HepG2 (cell line): ENCODE measurements around the gene NEURL1. TPM values are rescaled to one million over a fixed set of nuclear protein-coding genes. Genes with fewer than 3 reads are reported as not detected.

Experiments used
- CREB1 ChIP-seq, 2 experiments: fragments of 450-650 bp in 1 of 2; IDR thresholded peaks; 2 replicates each; pipeline ENCODE4 v1.6.1; 2016 to 2017; ENCODE audit warnings: control low read depth in 1 of 2, mild to moderate bottlenecking in 1 of 2, missing compliant biosample characterization in 1 of 2, missing genetic modification characterization in 1 of 2
- IRF2 ChIP-seq: IDR thresholded peaks from 2 replicates; pipeline ENCODE4 v1.6.1; 2018; ENCODE audit warnings: missing genetic modification reagents, missing compliant biosample characterization
- LCORL ChIP-seq, 2 experiments: fragments of 450-650 bp in 1 of 2; sonication (generic) in 1 of 2; formaldehyde crosslinking in 1 of 2; IDR thresholded peaks; 2 replicates each; pipeline versions ENCODE4 v1.5.0 to v1.6.1; 2017 to 2020; ENCODE audit warnings: antibody characterized with exemption in 1 of 2, missing genetic modification reagents in 1 of 2
- MTA3 ChIP-seq: sonication (generic); formaldehyde crosslinking; IDR thresholded peaks from 2 replicates; pipeline ENCODE4 v1.4.0; 2020; ENCODE audit warnings: missing genetic modification reagents
- NBN ChIP-seq: fragments of 450-650 bp; conservative IDR thresholded peaks from 2 replicates; pipeline ENCODE4 v1.6.1; 2017
- ZKSCAN1 ChIP-seq: fragments of 150-350 bp; IDR thresholded peaks from 2 replicates; pipeline ENCODE4 v1.6.1; 2014; ENCODE audit warnings: low read length
- ZMYM4 ChIP-seq: sonication (generic); formaldehyde crosslinking; IDR thresholded peaks from 2 replicates; pipeline ENCODE4 v1.8.1; 2023; ENCODE audit warnings: mild to moderate bottlenecking, missing genetic modification reagents
- ZNF234 ChIP-seq: sonication (generic); formaldehyde crosslinking; conservative IDR thresholded peaks from 2 replicates; pipeline ENCODE4 v1.5.1; 2020; ENCODE audit warnings: mild to moderate bottlenecking, missing genetic modification reagents
- ZNF468 ChIP-seq: sonication (generic); formaldehyde crosslinking; IDR thresholded peaks from 2 replicates; pipeline ENCODE4 v1.8.0; 2022; ENCODE audit warnings: mild to moderate bottlenecking, moderate library complexity, missing genetic modification reagents
- ZNF780A ChIP-seq: sonication (generic); formaldehyde crosslinking; IDR thresholded peaks from 2 replicates; pipeline ENCODE4 v1.8.0; 2022; ENCODE audit warnings: mild to moderate bottlenecking, missing genetic modification reagents, moderate library complexity
- polyA plus RNA-seq, 8 experiments: library from polyadenylated mRNA; depleted of rRNA in 3 of 8; stranded (reverse) in 7 of 8; unstranded in 1 of 8; fragments of >200 nt; fragmentation: Illumina TruSeq in 4 of 8; extraction: Trizol in 4 of 8; gene quantifications; 2 replicates each; pipeline versions ENCODE4 v1.2.1 to v1.2.3, GENCODE V29; 2011 to 2016; ENCODE audit warnings: low read depth in 4 of 8, missing spikeins in 1 of 8, mixed read lengths in 1 of 8; ENCODE audit not compliant: insufficient read depth in 1 of 8
- total RNA-seq, 5 experiments: library from RNA; depleted of rRNA; stranded (reverse); fragments of >200 nt; fragmentation: Illumina TruSeq; extraction: Trizol; gene quantifications; 2 replicates each; pipeline ENCODE4 v1.2.3, GENCODE V29; 2016; ENCODE audit warnings: low read depth in 1 of 5
- TF ChIP-seq, protein P1 (sequence below): sonication (generic); formaldehyde crosslinking; IDR thresholded peaks from 2 replicates; pipeline ENCODE4 v1.8.0; 2022; ENCODE audit warnings: missing genetic modification reagents, mild to moderate bottlenecking, moderate library complexity, borderline replicate concordance
- TF ChIP-seq, protein P2 (sequence below): sonication (generic); formaldehyde crosslinking; IDR thresholded peaks from 2 replicates; pipeline ENCODE4 v1.8.1; 2023; ENCODE audit warnings: mild to moderate bottlenecking, inconsistent platforms, moderate library complexity, missing genetic modification reagents, borderline replicate concordance
- TF ChIP-seq, protein P3 (sequence below): sonication (generic); formaldehyde crosslinking; IDR thresholded peaks from 2 replicates; pipeline ENCODE4 v1.4.0; 2020; ENCODE audit warnings: mild to moderate bottlenecking, missing genetic modification reagents
- TF ChIP-seq, protein P4 (sequence below): IDR thresholded peaks from 2 replicates; pipeline ENCODE4 v1.6.1; 2018; ENCODE audit warnings: missing genetic modification reagents
- TF ChIP-seq, protein P5 (sequence below): sonication (generic); formaldehyde crosslinking; IDR thresholded peaks from 2 replicates; pipeline ENCODE4 v1.4.0; 2020; ENCODE audit warnings: missing genetic modification reagents
- TF ChIP-seq, protein P6 (sequence below): sonication (generic); formaldehyde crosslinking; IDR thresholded peaks from 2 replicates; pipeline ENCODE4 v1.9.0; 2021; ENCODE audit warnings: missing genetic modification reagents, borderline replicate concordance

Gene NEURL1
- total and polyA plus RNA-seq, 2 of the 13 experiments (the other 11 are each of a cell fraction or from before 2014, with no cell fraction given), result not detected

DNA sequence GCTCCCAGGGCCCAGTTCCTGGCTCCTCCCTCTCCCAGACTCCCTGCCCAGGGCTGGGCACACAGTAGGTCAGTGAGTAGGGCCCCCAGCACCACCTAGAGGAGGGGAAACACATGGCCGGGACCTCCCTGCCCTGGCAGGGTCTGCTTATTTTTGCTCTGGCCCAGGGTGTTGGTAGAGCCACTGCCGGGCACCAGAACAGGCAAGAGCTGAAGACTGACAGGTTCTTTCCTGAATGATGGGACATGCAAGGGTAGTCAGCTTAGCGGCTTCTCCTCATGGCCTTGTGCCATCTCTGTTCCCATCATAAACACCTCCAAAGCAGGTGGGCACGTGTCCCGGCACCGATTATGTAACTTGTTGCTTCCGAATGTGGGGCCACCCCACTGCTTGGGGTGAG, 86.5 kb downstream of the NEURL1 start (continued):
- TF ChIP-seq, protein P1, sequence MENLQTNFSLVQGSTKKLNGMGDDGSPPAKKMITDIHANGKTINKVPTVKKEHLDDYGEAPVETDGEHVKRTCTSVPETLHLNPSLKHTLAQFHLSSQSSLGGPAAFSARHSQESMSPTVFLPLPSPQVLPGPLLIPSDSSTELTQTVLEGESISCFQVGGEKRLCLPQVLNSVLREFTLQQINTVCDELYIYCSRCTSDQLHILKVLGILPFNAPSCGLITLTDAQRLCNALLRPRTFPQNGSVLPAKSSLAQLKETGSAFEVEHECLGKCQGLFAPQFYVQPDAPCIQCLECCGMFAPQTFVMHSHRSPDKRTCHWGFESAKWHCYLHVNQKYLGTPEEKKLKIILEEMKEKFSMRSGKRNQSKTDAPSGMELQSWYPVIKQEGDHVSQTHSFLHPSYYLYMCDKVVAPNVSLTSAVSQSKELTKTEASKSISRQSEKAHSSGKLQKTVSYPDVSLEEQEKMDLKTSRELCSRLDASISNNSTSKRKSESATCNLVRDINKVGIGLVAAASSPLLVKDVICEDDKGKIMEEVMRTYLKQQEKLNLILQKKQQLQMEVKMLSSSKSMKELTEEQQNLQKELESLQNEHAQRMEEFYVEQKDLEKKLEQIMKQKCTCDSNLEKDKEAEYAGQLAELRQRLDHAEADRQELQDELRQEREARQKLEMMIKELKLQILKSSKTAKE, result no peak
- no peak for TF ChIP-seq IRF2 (CRISPR knock-in tag)
- no peak for TF ChIP-seq CREB1 (IDR thresholded peaks at IDR 0.05)
- TF ChIP-seq CREB1 (CRISPR knock-in tag; IDR thresholded peaks at IDR 0.05), result no peak
- no peak for TF ChIP-seq ZNF234
- no peak for TF ChIP-seq MTA3 (CRISPR knock-in tag)
- TF ChIP-seq, protein P2, sequence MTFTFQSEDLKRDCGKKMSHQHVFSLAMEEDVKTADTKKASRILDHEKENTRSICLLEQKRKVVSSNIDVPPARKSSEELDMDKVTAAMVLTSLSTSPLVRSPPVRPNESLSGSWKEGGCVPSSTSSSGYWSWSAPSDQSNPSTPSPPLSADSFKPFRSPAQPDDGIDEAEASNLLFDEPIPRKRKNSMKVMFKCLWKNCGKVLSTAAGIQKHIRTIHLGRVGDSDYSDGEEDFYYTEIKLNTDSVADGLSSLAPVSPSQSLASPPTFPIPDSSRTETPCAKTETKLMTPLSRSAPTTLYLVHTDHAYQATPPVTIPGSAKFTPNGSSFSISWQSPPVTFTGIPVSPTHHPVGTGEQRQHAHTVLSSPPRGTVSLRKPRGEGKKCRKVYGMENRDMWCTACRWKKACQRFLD (CRISPR knock-in tag), result no peak
- no peak for TF ChIP-seq ZNF780A (CRISPR knock-in tag)
- no peak for TF ChIP-seq NBN
- TF ChIP-seq LCORL (IDR thresholded peaks at IDR 0.05), result no peak
- peak; percentile 34; the same call in 1 of the 2 replicates for TF ChIP-seq LCORL (CRISPR knock-in tag; IDR thresholded peaks at IDR 0.05)
- TF ChIP-seq, protein P3, sequence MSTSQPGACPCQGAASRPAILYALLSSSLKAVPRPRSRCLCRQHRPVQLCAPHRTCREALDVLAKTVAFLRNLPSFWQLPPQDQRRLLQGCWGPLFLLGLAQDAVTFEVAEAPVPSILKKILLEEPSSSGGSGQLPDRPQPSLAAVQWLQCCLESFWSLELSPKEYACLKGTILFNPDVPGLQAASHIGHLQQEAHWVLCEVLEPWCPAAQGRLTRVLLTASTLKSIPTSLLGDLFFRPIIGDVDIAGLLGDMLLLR (CRISPR knock-in tag), result no peak
- TF ChIP-seq ZNF468 (CRISPR knock-in tag), result no peak
- TF ChIP-seq ZMYM4 (CRISPR knock-in tag), result 0 out of 2 replicates have a peak, but pooled peaks have one; percentile 14
- TF ChIP-seq, protein P4, sequence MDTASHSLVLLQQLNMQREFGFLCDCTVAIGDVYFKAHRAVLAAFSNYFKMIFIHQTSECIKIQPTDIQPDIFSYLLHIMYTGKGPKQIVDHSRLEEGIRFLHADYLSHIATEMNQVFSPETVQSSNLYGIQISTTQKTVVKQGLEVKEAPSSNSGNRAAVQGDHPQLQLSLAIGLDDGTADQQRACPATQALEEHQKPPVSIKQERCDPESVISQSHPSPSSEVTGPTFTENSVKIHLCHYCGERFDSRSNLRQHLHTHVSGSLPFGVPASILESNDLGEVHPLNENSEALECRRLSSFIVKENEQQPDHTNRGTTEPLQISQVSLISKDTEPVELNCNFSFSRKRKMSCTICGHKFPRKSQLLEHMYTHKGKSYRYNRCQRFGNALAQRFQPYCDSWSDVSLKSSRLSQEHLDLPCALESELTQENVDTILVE (CRISPR knock-in tag), result no peak
- TF ChIP-seq, protein P5, sequence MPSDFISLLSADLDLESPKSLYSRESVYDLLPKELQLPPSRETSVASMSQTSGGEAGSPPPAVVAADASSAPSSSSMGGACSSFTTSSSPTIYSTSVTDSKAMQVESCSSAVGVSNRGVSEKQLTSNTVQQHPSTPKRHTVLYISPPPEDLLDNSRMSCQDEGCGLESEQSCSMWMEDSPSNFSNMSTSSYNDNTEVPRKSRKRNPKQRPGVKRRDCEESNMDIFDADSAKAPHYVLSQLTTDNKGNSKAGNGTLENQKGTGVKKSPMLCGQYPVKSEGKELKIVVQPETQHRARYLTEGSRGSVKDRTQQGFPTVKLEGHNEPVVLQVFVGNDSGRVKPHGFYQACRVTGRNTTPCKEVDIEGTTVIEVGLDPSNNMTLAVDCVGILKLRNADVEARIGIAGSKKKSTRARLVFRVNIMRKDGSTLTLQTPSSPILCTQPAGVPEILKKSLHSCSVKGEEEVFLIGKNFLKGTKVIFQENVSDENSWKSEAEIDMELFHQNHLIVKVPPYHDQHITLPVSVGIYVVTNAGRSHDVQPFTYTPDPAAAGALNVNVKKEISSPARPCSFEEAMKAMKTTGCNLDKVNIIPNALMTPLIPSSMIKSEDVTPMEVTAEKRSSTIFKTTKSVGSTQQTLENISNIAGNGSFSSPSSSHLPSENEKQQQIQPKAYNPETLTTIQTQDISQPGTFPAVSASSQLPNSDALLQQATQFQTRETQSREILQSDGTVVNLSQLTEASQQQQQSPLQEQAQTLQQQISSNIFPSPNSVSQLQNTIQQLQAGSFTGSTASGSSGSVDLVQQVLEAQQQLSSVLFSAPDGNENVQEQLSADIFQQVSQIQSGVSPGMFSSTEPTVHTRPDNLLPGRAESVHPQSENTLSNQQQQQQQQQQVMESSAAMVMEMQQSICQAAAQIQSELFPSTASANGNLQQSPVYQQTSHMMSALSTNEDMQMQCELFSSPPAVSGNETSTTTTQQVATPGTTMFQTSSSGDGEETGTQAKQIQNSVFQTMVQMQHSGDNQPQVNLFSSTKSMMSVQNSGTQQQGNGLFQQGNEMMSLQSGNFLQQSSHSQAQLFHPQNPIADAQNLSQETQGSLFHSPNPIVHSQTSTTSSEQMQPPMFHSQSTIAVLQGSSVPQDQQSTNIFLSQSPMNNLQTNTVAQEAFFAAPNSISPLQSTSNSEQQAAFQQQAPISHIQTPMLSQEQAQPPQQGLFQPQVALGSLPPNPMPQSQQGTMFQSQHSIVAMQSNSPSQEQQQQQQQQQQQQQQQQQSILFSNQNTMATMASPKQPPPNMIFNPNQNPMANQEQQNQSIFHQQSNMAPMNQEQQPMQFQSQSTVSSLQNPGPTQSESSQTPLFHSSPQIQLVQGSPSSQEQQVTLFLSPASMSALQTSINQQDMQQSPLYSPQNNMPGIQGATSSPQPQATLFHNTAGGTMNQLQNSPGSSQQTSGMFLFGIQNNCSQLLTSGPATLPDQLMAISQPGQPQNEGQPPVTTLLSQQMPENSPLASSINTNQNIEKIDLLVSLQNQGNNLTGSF, result no peak
- TF ChIP-seq, protein P6, sequence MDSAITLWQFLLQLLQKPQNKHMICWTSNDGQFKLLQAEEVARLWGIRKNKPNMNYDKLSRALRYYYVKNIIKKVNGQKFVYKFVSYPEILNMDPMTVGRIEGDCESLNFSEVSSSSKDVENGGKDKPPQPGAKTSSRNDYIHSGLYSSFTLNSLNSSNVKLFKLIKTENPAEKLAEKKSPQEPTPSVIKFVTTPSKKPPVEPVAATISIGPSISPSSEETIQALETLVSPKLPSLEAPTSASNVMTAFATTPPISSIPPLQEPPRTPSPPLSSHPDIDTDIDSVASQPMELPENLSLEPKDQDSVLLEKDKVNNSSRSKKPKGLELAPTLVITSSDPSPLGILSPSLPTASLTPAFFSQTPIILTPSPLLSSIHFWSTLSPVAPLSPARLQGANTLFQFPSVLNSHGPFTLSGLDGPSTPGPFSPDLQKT (CRISPR knock-in tag), result no peak
- peak; percentile 80; the same call in 1 of the 2 replicates for TF ChIP-seq ZKSCAN1
